Gastroesophageal sphincter (tissue), 3 donors: ENCODE results near the gene DOCK6.

Experiments
- CTCF ChIP-seq, 4 experiments: fragments of 200-600 bp in 2 of 4; fragments of 450-650 bp in 2 of 4; sonication (generic) in 1 of 4; IDR thresholded peaks; one replicate each; pipeline ENCODE4 v1.5.1; 2017 to 2019; ENCODE audit warnings: antibody characterized with exemption in 4 of 4, mild to moderate bottlenecking in 2 of 4, moderate library complexity in 2 of 4
- EP300 ChIP-seq: sonication (generic); formaldehyde crosslinking; IDR thresholded peaks from one replicate; pipeline ENCODE4 v1.6.1; 2017; ENCODE audit warnings: antibody characterized with exemption, mild to moderate bottlenecking

- TF ChIP-seq EP300 (no peak), CTCF (IDR thresholded peaks at IDR 0.05) (no peak)
These were observed 29.1 kb upstream of the DOCK6 start for GRCh38 chr19:11291415-11291814.
